HG02852 (cell line): ENCODE data around the gene DKKL1.
A peak's percentile ranks its signal among the peaks of the same experiment; 100 is the strongest.
"Not testable (repeated sequence)": the region's sequence is repeated elsewhere in the genome, so short reads cannot be mapped to it uniquely, and the experiment has no call there.

Experiments
- ATAC-seq: cut with Tn5 transposase; IDR thresholded peaks from one replicate; pipeline ENCODE4 v1.9.1; 2021; ENCODE audit warnings: mild to moderate bottlenecking, moderate library complexity; ENCODE audit not compliant: unreplicated experiment

Gene DKKL1

GRCh38 chr19:49363268-49364082, at the start of gene DKKL1:
DKKL1 (plus strand) TSS chr19:49363877; CDS start chr19:49363999, 122 bp downstream.
- no peak for ATAC-seq

- ATAC-seq = no peak
Measured at GRCh38 chr19:49315111-49315510, 48.6 kb upstream of the DKKL1 start.

DNA sequence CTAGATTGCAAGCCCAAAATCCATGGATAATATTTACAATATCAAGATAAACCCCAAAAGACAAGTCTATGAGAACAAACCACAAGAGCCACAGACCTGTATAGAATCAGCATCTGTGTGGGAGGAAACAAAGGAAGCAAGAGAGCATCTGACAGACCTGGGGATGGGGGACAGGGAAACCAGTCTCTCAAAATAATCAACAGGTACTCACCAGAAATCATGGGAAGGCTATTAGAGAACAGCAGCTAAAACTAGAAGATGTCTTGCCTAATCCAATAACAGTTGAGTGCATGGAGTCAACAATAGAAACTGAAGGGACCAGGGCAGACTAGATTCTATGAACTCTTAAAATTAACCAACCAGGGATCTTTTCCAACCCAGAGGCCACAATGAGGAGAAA, 47.4 kb upstream of the DKKL1 start:
- no peak for ATAC-seq

- no peak for ATAC-seq
Measured at GRCh38 chr19:49318296-49318695, 45.4 kb upstream of the DKKL1 start.

GRCh38 chr19:49324801-49325576, 38.7 kb upstream of the DKKL1 start, which contains the start of gene SLC6A16:
SLC6A16 (minus strand) TSS chr19:49325191; CDS start chr19:49311347, 13,844 bp downstream.
- ATAC-seq = no peak

GRCh38 chr19:49325756-49326155, 37.9 kb upstream of the DKKL1 start:
- not testable (repeated sequence) for ATAC-seq

- no peak for ATAC-seq
Measured at GRCh38 chr19:49326165-49326704, 37.4 kb upstream of the DKKL1 start.

DNA sequence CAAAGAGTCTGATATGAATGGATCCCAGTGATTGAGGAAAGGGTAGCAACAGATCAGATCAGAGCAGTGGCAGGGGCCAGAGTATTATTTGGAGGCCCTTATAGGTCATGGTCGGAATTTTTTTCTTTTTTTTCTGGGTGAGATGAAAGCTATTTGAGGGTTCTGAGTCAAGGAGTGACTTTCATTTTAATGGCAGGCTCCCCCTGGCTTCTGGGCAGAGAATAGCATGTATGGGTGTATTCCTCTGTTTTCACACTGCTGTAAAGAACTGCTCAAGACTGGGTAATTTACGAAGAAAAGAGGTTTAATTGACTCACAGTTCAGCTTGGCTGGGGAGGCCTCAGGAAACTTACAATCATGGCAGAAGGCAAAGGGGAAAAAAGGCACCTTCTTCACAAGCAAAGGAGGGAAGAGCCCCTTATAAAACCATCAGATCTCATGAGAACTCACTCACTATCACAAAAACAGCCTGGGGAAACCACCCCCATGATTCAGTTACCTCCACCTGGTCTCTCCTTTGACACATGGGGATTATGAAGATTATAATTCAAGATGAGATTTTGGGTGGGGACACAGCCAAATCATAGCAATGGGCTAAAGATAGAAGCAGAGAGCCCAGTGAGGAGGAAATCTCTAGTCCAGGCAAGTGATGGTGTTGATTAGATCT, 35.7 kb upstream of the DKKL1 start:
- no peak for ATAC-seq

DNA sequence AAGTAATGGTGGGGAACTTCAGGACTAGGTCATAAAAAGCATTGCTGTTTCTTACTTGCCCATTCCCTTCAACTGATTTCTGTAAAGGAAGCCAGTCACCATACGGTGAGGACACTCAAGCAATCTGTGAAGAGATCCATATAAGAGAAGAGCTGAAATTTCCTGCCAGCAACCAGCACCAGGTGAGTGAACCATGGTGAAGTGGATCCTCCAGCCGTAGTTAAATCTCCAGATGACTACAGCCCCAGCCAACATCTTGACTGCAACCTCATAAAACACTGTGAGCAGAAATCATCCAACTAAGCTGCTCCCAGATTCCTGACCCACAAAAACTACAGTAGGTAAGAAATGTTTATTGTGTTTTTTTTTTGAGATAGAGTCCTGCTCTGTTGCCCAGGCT, 34.9 kb upstream of the DKKL1 start:
- ATAC-seq = no peak

DNA sequence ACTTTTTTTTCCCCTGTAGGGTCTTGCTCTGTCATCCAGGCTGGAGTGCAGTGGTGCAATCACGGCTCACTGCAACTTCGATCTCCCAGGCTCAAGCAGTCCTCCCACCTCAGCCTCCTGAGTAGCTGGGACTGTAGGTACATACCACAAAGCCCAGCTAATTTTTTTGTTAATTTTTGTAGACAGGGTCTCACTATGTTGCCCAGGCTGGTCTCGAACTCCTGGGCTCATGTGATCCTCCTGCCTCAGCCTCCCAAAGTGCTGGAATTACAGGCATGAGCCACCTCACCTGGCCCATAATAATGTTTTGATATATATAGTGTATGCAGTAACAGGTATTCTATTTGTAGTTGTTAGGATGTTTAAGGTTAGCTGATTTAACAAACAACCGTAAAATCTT, 32.5 kb upstream of the DKKL1 start:
- ATAC-seq = not testable (repeated sequence)

DNA sequence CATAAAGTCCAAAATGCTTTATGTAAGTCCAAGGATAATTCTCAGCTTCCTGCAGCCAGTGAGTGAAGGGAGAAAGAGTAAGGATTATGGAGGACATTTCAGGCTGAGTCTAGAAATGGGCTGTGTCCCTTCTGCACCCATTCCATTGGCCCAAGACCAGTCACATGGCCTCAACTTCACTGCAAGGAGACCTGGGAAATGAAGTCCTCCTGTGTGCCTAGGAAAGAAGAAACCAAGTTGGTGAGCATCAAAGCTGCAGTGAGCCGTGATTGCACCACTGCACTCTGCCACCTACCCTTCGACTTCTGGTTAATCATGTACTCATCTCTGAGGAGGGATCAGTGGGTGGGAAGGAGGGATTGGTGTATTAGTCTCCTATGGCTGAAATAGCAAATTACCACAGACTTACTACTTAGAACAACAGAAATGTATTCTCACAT, 32.0 kb upstream of the DKKL1 start:
- ATAC-seq = no peak

DNA sequence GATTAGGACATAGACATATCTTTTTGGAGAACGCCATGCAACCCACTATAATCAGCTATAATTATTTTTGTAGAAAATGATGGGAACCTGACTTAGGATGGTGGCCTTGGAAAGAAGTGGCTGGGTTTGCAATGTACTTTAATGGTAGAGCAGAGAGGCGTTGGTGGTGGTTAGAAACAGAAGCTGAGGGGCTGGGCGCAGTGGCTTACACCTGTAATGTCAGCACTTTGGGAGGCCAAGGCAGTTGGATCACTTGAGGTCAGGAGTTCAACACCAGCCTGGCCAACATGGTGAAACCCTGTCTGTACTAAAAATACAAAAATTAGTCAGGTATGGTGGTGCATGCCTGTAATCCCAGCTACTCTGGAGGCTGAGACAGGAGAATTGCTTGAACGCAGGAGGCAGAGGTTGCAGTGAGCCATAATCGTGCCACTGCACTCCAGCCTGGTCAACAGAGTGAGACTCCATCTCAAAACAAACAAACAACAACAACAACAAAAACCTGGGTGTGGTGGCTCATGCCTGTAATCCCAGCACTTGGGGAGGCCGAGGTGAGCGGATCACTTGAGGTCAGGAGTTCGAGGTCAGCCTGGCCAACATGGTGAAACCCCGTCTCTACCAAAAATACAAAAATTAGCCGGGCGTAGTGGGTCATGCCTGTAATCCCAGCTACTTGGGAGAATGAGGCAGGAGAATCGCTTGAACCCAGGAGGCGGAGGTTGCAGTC, 30.8 kb upstream of the DKKL1 start:
- ATAC-seq = not testable (repeated sequence)

DNA sequence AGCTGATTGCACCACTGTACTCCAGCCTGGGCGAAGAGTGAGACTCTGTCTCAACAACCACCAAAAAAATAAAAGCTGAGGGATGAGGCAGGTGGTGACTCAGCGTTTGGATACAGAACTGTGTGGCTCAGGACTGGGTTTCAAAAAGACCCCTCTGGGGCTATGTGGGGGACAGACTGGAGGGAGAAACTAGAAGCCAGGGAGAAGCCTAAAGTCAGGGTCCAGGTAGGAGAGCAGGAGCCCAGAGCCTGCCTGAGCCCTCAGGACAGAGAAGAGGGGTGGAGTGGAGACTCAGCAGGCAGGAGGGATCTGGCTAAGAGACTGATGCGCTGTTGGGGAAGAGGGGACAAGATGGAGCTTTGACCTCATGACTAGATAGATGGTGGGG, 30.3 kb upstream of the DKKL1 start:
- no peak for ATAC-seq

GRCh38 chr19:49333811-49334288, 29.8 kb upstream of the DKKL1 start:
- peak; percentile 41 for ATAC-seq

- no peak for ATAC-seq
Measured at GRCh38 chr19:49335071-49335783, 28.4 kb upstream of the DKKL1 start, which contains the start of gene CD37. CD37 (plus strand) TSS chr19:49335406; CDS start chr19:49335541, 135 bp downstream.

GRCh38 chr19:49335784-49336481, 27.7 kb upstream of the DKKL1 start:
- no peak for ATAC-seq

DNA sequence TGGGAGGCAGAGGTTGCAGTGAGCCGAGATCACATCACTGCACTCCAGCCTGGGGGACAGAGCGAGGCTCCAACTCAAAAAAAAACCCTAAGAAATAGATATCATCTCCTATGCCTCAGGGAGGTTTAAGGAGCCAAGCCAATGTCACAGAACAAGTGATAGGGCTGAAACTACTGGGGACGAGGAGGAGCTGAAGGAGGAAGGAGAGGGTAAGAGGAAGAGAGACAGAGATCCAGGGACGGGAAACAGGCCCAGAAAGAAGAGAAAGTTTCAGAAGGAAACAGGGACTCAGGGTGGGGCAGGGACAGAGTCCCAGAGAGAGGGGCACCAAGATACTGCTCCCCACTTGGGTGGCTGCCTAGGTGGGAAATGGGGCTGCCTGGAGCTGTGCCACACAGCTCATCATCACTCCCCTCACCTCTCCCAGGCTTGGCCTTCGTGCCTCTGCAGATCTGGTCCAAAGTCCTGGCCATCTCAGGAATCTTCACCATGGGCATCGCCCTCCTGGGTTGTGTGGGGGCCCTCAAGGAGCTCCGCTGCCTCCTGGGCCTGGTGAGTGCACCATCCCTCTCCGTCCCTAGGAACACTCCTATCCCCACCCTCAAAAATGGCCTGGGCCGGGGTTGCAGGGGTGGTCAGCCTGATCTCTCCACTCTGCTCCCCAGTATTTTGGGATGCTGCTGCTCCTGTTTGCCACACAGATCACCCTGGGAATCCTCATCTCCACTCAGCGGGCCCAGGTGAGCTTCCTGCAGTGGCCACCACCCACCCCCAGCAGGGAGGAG, 27.0 kb upstream of the DKKL1 start:
- no peak for ATAC-seq
